A673 (cell line): ENCODE results near the gene SIN3B. TPM values are rescaled to one million over a fixed set of nuclear protein-coding genes. Genes with fewer than 3 reads are reported as not detected.

Experiments
- BruUV-seq: library from RNA; stranded (reverse); fragments of 400-500 nt; replicated peaks from 2 replicates; lab custom pipeline; 2021; lab: Mats Ljungman, UMichigan
- CTCF ChIA-PET: fragments of 300-600 bp; sonication (Branson Sonifier 250); formaldehyde crosslinking; loops from one replicate; lab custom pipeline; 2022; ENCODE audit warnings: antibody characterized with exemption; lab: Charles Lee
- POLR2A ChIA-PET: fragments of 300-600 bp; sonication (Branson Sonifier 250); formaldehyde crosslinking; loops from one replicate; lab custom pipeline; 2022; ENCODE audit warnings: antibody characterized with exemption; ENCODE audit not compliant: low non-redundant PET; lab: Charles Lee
- DNase-seq: peaks from one replicate; pipeline ENCODE4 v3.0.0-alpha.2; 2015; ENCODE audit warnings: low spot score
- H3K27ac ChIP-seq: fragments of 200-600 bp; sonication (generic); 2 replicates; pipeline ENCODE4 v1.5.1; 2016; ENCODE audit warnings: mixed run types, low read depth, mild to moderate bottlenecking, mixed read lengths, antibody characterized with exemption, low read length; ENCODE audit not compliant: poor library complexity, severe bottlenecking
- H3K27me3 ChIP-seq: fragments of 200-600 bp; sonication (generic); replicated peaks from 2 replicates; pipeline ENCODE4 v1.6.1; 2017; ENCODE audit warnings: mixed run types, low read depth, mild to moderate bottlenecking, mixed read lengths, antibody characterized with exemption, low read length; ENCODE audit not compliant: insufficient read depth, poor library complexity
- H3K36me3 ChIP-seq: fragments of 200-600 bp; sonication (generic); 2 replicates; pipeline ENCODE4 v1.6.1; 2016; ENCODE audit warnings: mixed run types, mild to moderate bottlenecking, mixed read lengths, antibody characterized with exemption, low read length; ENCODE audit not compliant: insufficient read depth, poor library complexity, severe bottlenecking
- H3K4me1 ChIP-seq: fragments of 200-600 bp; sonication (generic); 2 replicates; pipeline ENCODE4 v1.6.1; 2017; ENCODE audit warnings: mixed run types, mild to moderate bottlenecking, mixed read lengths, antibody characterized with exemption, low read length; ENCODE audit not compliant: insufficient read depth, poor library complexity, severe bottlenecking
- H3K4me3 ChIP-seq: fragments of 200-600 bp; sonication (generic); 2 replicates; pipeline ENCODE4 v1.5.1; 2016; ENCODE audit warnings: low read depth, mixed run types, mild to moderate bottlenecking, mixed read lengths, low read length; ENCODE audit not compliant: poor library complexity, severe bottlenecking
- H3K9me3 ChIP-seq: fragments of 200-600 bp; sonication (generic); 2 replicates; pipeline ENCODE4 v1.6.1; 2016; ENCODE audit warnings: mixed run types, low read depth, mild to moderate bottlenecking, mixed read lengths, antibody characterized with exemption, low read length; ENCODE audit not compliant: poor library complexity, severe bottlenecking
- CTCF ChIP-seq: fragments of 300-800, 200-600 bp; sonication (generic); conservative IDR thresholded peaks from 2 replicates; pipeline ENCODE4 v1.5.1; 2017; ENCODE audit warnings: low read depth, mild to moderate bottlenecking, antibody characterized with exemption, low read length, moderate library complexity, mixed read lengths
- EZH2 ChIP-seq: fragments of 200-600 bp; sonication (generic); IDR thresholded peaks from 2 replicates; pipeline ENCODE4 v1.6.1; 2017; ENCODE audit warnings: borderline replicate concordance, low read depth, mild to moderate bottlenecking, mixed read lengths, antibody characterized with exemption, low read length; ENCODE audit not compliant: poor library complexity, severe bottlenecking
- intact Hi-C: fragments of 100-400 bp; cut with micrococcal nuclease; formaldehyde crosslinking; loops from one replicate; pipeline ENCODE4 v1.10.0; 2022; ENCODE audit not compliant: unreplicated experiment
- total RNA-seq: library from RNA; stranded (reverse); gene quantifications from 2 replicates; pipeline ENCODE4 v1.2.3, GENCODE V29; 2021

SIN3B gene
- total RNA-seq, 1 experiment from 2014 or later, result 76.7 TPM

GRCh38 chr19:16820056-16820455, 9.1 kb upstream of the SIN3B start:
- BruUV-seq, result no TSS peak

GRCh38 chr19:16821081-16821480, 8.1 kb upstream of the SIN3B start:
- ChIA-PET POLR2A (no interaction called here), CTCF (no interaction called here)
- no peak overlapping the region for H3K4me3 ChIP-seq
- H3K9me3 ChIP-seq, result no peaks in the 10 kb centered on the region
- DNase-seq, result no peak
- no peak for TF ChIP-seq CTCF
- TF ChIP-seq EZH2, result no peak
- intact Hi-C loops, result no loop called here
- H3K36me3 ChIP-seq, result no peaks in the 10 kb centered on the region
- no TSS peak for BruUV-seq
- peaks cover 11% of the 10 kb centered on the region for H3K4me1 ChIP-seq
- no peak overlapping the region for H3K27ac ChIP-seq
- no peaks in the 10 kb centered on the region for H3K27me3 ChIP-seq

More at GRCh38 chr19:16820056-16820455, 9.1 kb upstream of the SIN3B start:
- TF ChIP-seq EZH2 (no peak), CTCF (no peak)
- H3K4me3 ChIP-seq, result no peak overlapping the region
- no peak overlapping the region for H3K27ac ChIP-seq
- CTCF ChIA-PET, result no interaction called here
- no peaks in the 10 kb centered on the region for H3K36me3 ChIP-seq
- intact Hi-C loops, result no loop called here
- H3K27me3 ChIP-seq, result no peaks in the 10 kb centered on the region
- DNase-seq, result no peak
- H3K9me3 ChIP-seq, result peaks cover 2% of the 10 kb centered on the region
- POLR2A ChIA-PET, result no interaction called here
- H3K4me1 ChIP-seq, result peaks cover 1% of the 10 kb centered on the region

GRCh38 chr19:16822648-16823047, 6.5 kb upstream of the SIN3B start:
- no peak for DNase-seq
- Histone ChIP-seq H3K4me1 (peaks cover 11% of the 10 kb centered on the region), H3K27ac (no peak overlapping the region), H3K4me3 (no peak overlapping the region), H3K9me3 (no peaks in the 10 kb centered on the region), H3K36me3 (no peaks in the 10 kb centered on the region), H3K27me3 (no peaks in the 10 kb centered on the region)
- BruUV-seq, result no TSS peak
- TF ChIP-seq EZH2 (no peak), CTCF (no peak)
- CTCF ChIA-PET, result no interaction called here
- intact Hi-C loops, result no loop called here
- POLR2A ChIA-PET, result no interaction called here
